VCaP (cell line): Measurements from ENCODE around the gene COL13A1.

Source experiments
- H3K27ac ChIP-seq: fragments of 450-650 bp; 2 replicates; pipeline ENCODE4 v1.5.1; 2017
- TF ChIP-seq, protein P1 (sequence below): fragments of 450-650 bp; conservative IDR thresholded peaks from 2 replicates; pipeline ENCODE4 v1.5.1; 2017; ENCODE audit warnings: mild to moderate bottlenecking, moderate library complexity

COL13A1 gene

DNA sequence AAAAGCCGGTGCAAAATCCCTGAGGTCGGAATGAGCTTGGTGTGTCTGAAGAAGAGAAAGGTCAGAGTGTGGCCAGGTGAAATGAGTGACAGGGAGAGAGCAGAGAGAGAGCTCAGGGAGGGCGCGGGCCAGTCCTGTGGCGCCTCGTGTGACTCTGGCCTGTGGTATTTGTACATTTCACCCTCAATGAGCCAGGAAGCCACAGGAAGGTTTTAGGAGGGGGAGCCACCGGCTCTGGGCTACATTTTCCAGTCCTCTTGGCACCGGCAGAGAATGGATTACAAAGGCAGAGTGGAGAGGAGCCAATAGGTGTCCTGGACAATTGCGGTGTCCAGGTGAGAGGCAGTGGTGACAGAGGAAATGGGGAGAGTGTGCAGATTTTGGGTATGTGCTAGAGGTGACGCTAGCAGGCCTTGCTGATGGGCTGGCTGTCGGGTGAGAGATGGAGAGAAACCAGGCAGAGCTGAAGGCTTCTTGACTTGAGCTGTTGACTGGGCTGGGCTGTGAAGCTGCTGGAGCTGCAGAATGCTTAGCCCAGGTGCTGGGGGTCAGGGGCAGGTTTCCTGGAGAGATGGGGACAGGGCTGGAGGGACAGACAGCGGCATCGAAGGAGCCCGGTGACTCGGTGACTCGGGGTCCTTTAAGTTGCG, 38.1 kb downstream of the COL13A1 start:
- TF ChIP-seq, protein P1, sequence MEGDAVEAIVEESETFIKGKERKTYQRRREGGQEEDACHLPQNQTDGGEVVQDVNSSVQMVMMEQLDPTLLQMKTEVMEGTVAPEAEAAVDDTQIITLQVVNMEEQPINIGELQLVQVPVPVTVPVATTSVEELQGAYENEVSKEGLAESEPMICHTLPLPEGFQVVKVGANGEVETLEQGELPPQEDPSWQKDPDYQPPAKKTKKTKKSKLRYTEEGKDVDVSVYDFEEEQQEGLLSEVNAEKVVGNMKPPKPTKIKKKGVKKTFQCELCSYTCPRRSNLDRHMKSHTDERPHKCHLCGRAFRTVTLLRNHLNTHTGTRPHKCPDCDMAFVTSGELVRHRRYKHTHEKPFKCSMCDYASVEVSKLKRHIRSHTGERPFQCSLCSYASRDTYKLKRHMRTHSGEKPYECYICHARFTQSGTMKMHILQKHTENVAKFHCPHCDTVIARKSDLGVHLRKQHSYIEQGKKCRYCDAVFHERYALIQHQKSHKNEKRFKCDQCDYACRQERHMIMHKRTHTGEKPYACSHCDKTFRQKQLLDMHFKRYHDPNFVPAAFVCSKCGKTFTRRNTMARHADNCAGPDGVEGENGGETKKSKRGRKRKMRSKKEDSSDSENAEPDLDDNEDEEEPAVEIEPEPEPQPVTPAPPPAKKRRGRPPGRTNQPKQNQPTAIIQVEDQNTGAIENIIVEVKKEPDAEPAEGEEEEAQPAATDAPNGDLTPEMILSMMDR: no peak
- no peak overlapping the region for H3K27ac ChIP-seq

DNA sequence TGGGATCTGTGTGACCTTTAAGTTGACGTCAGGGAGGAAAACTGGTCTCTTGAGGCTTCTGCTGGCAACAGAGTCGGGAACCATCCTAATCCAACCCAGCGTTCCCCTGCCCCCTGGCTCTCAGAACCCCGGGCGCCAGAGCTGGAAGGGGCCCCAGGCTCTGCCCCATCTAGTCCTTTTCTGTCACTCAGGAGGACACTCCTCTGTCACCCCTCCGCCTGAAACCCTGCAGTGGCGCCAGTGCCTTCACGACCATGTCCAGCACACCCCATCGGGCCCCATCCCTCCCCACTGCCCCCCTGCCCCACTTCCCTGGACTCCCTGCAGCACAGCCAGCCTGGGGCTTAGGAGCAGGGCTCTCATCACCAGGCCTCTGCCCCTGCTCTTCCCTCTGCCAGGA, 39.1 kb downstream of the COL13A1 start:
- H3K27ac ChIP-seq: no peak overlapping the region

DNA sequence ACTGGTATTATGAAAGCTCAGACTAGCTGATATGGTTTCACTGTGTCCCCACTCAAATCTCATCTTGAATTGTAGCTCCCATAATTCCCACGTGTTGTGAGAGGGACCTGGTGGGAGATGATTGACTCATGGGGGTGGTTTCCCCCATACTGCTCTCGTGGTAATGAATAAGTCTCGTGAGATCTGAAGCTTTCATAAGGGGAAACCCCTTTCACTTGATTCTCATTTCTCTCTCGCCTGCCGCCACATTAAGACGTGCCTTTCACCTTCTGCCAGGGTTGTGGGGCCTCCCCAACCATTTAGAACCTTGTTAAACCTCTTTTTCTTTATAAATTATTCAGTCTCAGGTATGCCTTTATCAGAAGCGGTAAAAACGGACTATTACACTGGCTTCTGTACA, 40.3 kb downstream of the COL13A1 start:
- TF ChIP-seq, protein P1: no peak
- no peak overlapping the region for H3K27ac ChIP-seq

More for the DNA sequence above, 39.1 kb downstream of the COL13A1 start:
- TF ChIP-seq, protein P1: no peak

DNA sequence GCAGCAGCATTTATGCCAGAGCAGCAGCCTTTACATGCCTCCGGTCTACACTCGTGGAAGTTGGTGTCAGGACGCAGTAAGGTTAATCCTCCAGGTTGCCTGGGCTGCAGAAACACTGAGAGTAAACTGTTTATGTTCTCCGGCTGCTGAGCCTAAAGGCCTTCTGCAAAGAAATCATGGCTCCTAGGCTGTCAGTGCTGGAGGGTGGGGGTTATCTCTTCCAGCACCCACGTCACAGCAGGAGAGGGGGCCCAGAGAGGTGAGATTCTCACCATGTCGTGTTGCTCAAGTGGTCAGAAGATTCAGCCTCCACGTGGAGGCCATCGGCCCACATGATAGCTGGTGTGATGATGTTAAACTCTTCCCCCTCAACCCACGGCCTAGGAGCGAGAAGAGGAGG, 41.2 kb downstream of the COL13A1 start:
- TF ChIP-seq, protein P1: no peak
- H3K27ac ChIP-seq: no peak overlapping the region

DNA sequence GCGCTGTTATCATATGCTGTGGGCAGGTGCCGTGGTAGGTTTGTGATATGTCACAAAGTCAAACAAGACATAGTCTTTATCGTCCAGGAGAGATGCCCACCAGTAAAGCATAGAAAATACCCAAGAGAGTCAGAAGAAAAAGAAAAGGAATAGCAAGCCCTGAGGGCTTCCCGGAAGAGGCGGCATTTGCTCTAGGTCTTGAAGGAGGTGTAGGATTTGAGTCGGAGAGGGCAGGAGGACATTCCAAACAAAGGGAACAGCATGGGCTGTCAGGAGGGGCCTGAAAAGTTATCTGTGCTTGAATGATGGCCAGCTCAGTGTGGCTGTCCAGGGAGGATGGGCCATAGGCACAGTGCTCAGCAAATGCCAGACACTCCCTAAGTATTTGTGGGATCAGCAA, 42.2 kb downstream of the COL13A1 start:
- TF ChIP-seq, protein P1: no peak
- H3K27ac ChIP-seq: no peak overlapping the region

DNA sequence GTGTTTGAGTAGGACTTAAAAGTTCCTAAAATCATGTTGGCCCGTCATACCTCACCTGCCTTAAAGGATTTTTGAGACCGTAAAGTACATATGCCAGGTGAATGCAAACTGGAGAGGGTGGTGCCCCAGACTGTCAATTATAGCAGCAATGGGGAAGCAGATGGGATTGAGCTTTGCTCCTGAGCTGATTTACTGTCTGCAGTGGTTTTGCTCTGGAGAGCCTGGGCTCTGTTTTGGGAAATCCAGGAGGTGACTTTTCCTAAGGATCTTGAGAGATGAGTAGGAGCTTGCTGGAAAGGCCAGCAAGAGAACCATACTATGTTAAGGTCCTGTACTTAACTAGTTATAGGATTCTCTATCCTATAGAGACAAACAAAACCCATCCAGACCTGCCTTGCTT, 43.0 kb downstream of the COL13A1 start:
- TF ChIP-seq, protein P1: no peak

DNA sequence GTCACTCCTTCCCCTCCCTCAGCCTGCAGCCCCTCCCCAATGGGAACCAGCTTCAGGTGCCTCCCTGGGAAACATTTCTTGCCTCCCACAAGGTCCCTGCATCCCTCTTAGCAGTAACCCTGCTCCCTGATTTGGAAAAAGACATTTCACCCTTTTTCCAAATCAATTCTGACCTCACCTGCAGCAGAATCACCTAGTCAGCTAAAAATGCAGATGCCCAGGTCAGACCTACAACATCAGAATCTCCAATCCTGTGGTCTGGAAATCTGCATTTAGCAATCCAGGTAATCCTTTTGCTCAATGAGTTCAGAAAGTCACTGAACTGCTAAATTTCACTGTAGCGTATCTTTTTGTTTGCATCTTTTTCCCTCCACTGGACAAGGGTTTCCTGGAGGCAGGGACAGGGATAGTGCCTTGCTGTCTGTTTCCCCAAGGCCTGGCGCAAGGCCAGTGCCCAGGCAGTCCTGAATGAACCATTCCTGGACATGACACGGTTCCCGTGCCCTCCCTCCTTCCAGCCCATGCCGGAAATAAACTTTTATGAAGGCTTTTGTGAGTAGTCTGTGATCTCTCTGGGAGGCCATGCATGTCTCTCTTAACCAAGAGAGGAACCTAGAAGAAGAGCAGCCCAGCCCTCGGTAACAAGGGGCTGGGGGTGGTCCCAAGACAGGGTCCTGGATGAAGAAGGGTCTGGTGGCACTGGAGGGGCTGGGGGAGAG, 44.0 kb downstream of the COL13A1 start:
- peak overlapping the region; percentile 75 for H3K27ac ChIP-seq
- TF ChIP-seq, protein P1: no peak

More for the DNA sequence above, 43.0 kb downstream of the COL13A1 start:
- peak overlapping the region; percentile 75; the same call in 1 of the 2 replicates for H3K27ac ChIP-seq
